Inferior parietal cortex (tissue), 1 donor: ENCODE measurements around the gene ABI2.
"Not testable (repeated sequence)": the region's sequence is repeated elsewhere in the genome, so short reads cannot be mapped to it uniquely, and the experiment has no call there.

Experiments
- DNase-seq: peaks from one replicate; pipeline ENCODE4 v3.0.0-alpha.2; 2016; ENCODE audit errors: extremely low spot score

Gene ABI2

GRCh38 chr2:203359450-203359849 lies 31.3 kb downstream of the ABI2 start:
- no peak for DNase-seq

GRCh38 chr2:203360833-203361430 lies 32.7 kb downstream of the ABI2 start:
- no peak for DNase-seq

GRCh38 chr2:203361495-203361894 lies 33.3 kb downstream of the ABI2 start:
- DNase-seq, result no peak

GRCh38 chr2:203361922-203362321 lies 33.7 kb downstream of the ABI2 start:
- DNase-seq, result no peak

- DNase-seq, result no peak
These were observed 38.7 kb downstream of the ABI2 start for GRCh38 chr2:203366639-203367466.

- DNase-seq, result not testable (repeated sequence)
These were observed 44.5 kb downstream of the ABI2 start for GRCh38 chr2:203372706-203373105.

GRCh38 chr2:203376173-203376572 lies 48.0 kb downstream of the ABI2 start:
- no peak for DNase-seq

GRCh38 chr2:203379156-203379555 lies 51.0 kb downstream of the ABI2 start:
- DNase-seq, result no peak

- no peak for DNase-seq
These were observed 54.8 kb downstream of the ABI2 start for GRCh38 chr2:203383038-203383437.

GRCh38 chr2:203388153-203388552 lies 60.0 kb downstream of the ABI2 start:
- DNase-seq, result not testable (repeated sequence)

- no peak for DNase-seq
These were observed 66.5 kb downstream of the ABI2 start for GRCh38 chr2:203394519-203395227.

GRCh38 chr2:203395858-203396257 lies 67.7 kb downstream of the ABI2 start:
- no peak for DNase-seq

- DNase-seq, result no peak
These were observed 68.5 kb downstream of the ABI2 start for GRCh38 chr2:203396667-203397066.

- DNase-seq, result no peak
These were observed 70.8 kb downstream of the ABI2 start for GRCh38 chr2:203399031-203399430.

GRCh38 chr2:203400805-203401585 lies 72.8 kb downstream of the ABI2 start:
- DNase-seq, result no peak

- DNase-seq, result no peak
These were observed 76.8 kb downstream of the ABI2 start for GRCh38 chr2:203404996-203405395.

GRCh38 chr2:203407496-203407895 lies 79.3 kb downstream of the ABI2 start:
- DNase-seq, result no peak

GRCh38 chr2:203412546-203413331 lies 84.5 kb downstream of the ABI2 start:
- no peak for DNase-seq

GRCh38 chr2:203413796-203414195 lies 85.6 kb downstream of the ABI2 start:
- no peak for DNase-seq

GRCh38 chr2:203418271-203418670 lies 90.1 kb downstream of the ABI2 start:
- no peak for DNase-seq

- DNase-seq, result no peak
These were observed 98.9 kb downstream of the ABI2 start for GRCh38 chr2:203427061-203427460.
